HepG2 (cell line): Measurements from ENCODE around the gene SART1. TPM values are rescaled to one million over a fixed set of nuclear protein-coding genes. Genes with fewer than 3 reads are reported as not detected.

Source experiments
- ADNP ChIP-seq: sonication (generic); formaldehyde crosslinking; IDR thresholded peaks from 2 replicates; pipeline ENCODE4 v1.4.0; 2020; ENCODE audit warnings: missing genetic modification reagents
- CBX5 ChIP-seq: sonication (generic); formaldehyde crosslinking; IDR thresholded peaks from 2 replicates; pipeline ENCODE4 v1.4.0; 2020; ENCODE audit warnings: missing genetic modification reagents, borderline replicate concordance
- CHD2 ChIP-seq: IDR thresholded peaks from 2 replicates; pipeline ENCODE4 v1.6.1; 2011; ENCODE audit warnings: low read depth, low read length, improper control_type of control experiment
- CSRNP1 ChIP-seq: sonication (generic); formaldehyde crosslinking; IDR thresholded peaks from 2 replicates; pipeline ENCODE4 v1.8.1; 2023; ENCODE audit warnings: mild to moderate bottlenecking, missing genetic modification reagents
- GFI1 ChIP-seq: sonication (generic); formaldehyde crosslinking; IDR thresholded peaks from 2 replicates; pipeline ENCODE4 v1.5.0; 2020; ENCODE audit warnings: missing genetic modification reagents, mild to moderate bottlenecking, borderline replicate concordance
- HOXA3 ChIP-seq: sonication (generic); formaldehyde crosslinking; IDR thresholded peaks from 2 replicates; pipeline ENCODE4 v1.5.0; 2020; ENCODE audit warnings: missing genetic modification reagents
- IKZF5 ChIP-seq: IDR thresholded peaks from 2 replicates; pipeline ENCODE4 v1.6.1; 2018; ENCODE audit warnings: missing genetic modification reagents, mild to moderate bottlenecking, missing compliant biosample characterization
- KDM4B ChIP-seq: sonication (generic); formaldehyde crosslinking; IDR thresholded peaks from 2 replicates; pipeline ENCODE4 v1.4.0; 2020; ENCODE audit warnings: missing genetic modification reagents
- MAX ChIP-seq: IDR thresholded peaks from 2 replicates; pipeline ENCODE4 v1.6.1; 2012; ENCODE audit warnings: inconsistent platforms
- MIER2 ChIP-seq: IDR thresholded peaks from 2 replicates; pipeline ENCODE4 v1.6.1; 2016; ENCODE audit warnings: missing biosample characterization, missing genetic modification reagents
- NCOA1 ChIP-seq: sonication (generic); formaldehyde crosslinking; IDR thresholded peaks from 2 replicates; pipeline ENCODE4 v1.9.0; 2021; ENCODE audit warnings: missing genetic modification reagents
- NCOA5 ChIP-seq: sonication (generic); formaldehyde crosslinking; IDR thresholded peaks from 2 replicates; pipeline ENCODE4 v1.4.0; 2020; ENCODE audit warnings: missing genetic modification reagents
- PAWR ChIP-seq: sonication (generic); formaldehyde crosslinking; IDR thresholded peaks from 2 replicates; pipeline ENCODE4 v1.4.0; 2020; ENCODE audit warnings: missing genetic modification reagents, mild to moderate bottlenecking, borderline replicate concordance
- PHF8 ChIP-seq: sonication (generic); formaldehyde crosslinking; IDR thresholded peaks from 2 replicates; pipeline ENCODE4 v1.5.0; 2020; ENCODE audit warnings: missing genetic modification reagents
- PLRG1 ChIP-seq: fragments of 450-650 bp; conservative IDR thresholded peaks from 2 replicates; pipeline ENCODE4 v1.6.1; 2016
- SKI ChIP-seq: fragments of 450-650 bp; IDR thresholded peaks from one replicate; pipeline ENCODE4 v1.6.1; 2018; ENCODE audit warnings: mild to moderate bottlenecking; ENCODE audit not compliant: partially characterized antibody
- SYNCRIP ChIP-seq: fragments of 200-400 bp; formaldehyde crosslinking; IDR thresholded peaks from 2 replicates; pipeline ENCODE4 v1.6.1; 2018; ENCODE audit warnings: mild to moderate bottlenecking, low read depth, low read length; ENCODE audit not compliant: insufficient read depth
- TFDP2 ChIP-seq: sonication (generic); formaldehyde crosslinking; IDR thresholded peaks from 2 replicates; pipeline ENCODE4 v1.4.0; 2020; ENCODE audit warnings: missing genetic modification reagents
- ZBTB14 ChIP-seq: sonication (generic); formaldehyde crosslinking; IDR thresholded peaks from 2 replicates; pipeline ENCODE4 v1.4.0; 2020; ENCODE audit warnings: missing genetic modification reagents
- ZNF513 ChIP-seq: sonication (generic); formaldehyde crosslinking; conservative IDR thresholded peaks from 2 replicates; pipeline ENCODE4 v1.5.0; 2020; ENCODE audit warnings: missing genetic modification reagents
- ZNF597 ChIP-seq: sonication (generic); formaldehyde crosslinking; IDR thresholded peaks from 2 replicates; pipeline ENCODE4 v1.5.0; 2020; ENCODE audit warnings: missing genetic modification reagents
- ZNF772 ChIP-seq: sonication (generic); formaldehyde crosslinking; IDR thresholded peaks from 2 replicates; pipeline ENCODE4 v1.5.0; 2020; ENCODE audit warnings: mild to moderate bottlenecking, missing genetic modification reagents
- polyA plus RNA-seq, 8 experiments: library from polyadenylated mRNA; depleted of rRNA in 3 of 8; stranded (reverse) in 7 of 8; unstranded in 1 of 8; fragments of >200 nt; fragmentation: Illumina TruSeq in 4 of 8; extraction: Trizol in 4 of 8; gene quantifications; 2 replicates each; pipeline versions ENCODE4 v1.2.1 to v1.2.3, GENCODE V29; 2011 to 2016; ENCODE audit warnings: low read depth in 4 of 8, missing spikeins in 1 of 8, mixed read lengths in 1 of 8; ENCODE audit not compliant: insufficient read depth in 1 of 8
- total RNA-seq, 5 experiments: library from RNA; depleted of rRNA; stranded (reverse); fragments of >200 nt; fragmentation: Illumina TruSeq; extraction: Trizol; gene quantifications; 2 replicates each; pipeline ENCODE4 v1.2.3, GENCODE V29; 2016; ENCODE audit warnings: low read depth in 1 of 5

The SART1 gene
- total and polyA plus RNA-seq, 2 of the 13 experiments (the other 11 are each of a cell fraction or from before 2014, with no cell fraction given): 11.3 to 22.5 TPM

- TF ChIP-seq PLRG1: no peak
- no peak for TF ChIP-seq ZNF597 (CRISPR knock-in tag)
- no peak for TF ChIP-seq MIER2
- TF ChIP-seq ZBTB14 (CRISPR knock-in tag): no peak
- TF ChIP-seq NCOA5 (CRISPR knock-in tag): no peak
- no peak for TF ChIP-seq CSRNP1 (CRISPR knock-in tag)
- no peak for TF ChIP-seq PAWR (CRISPR knock-in tag)
- TF ChIP-seq CBX5: no peak
- peak; percentile 56; the same call in 1 of the 2 replicates for TF ChIP-seq PHF8
- 0 out of 2 replicates have a peak, but pooled peaks have one; percentile 57 for TF ChIP-seq ADNP (CRISPR knock-in tag)
- TF ChIP-seq GFI1: no peak
- TF ChIP-seq KDM4B (CRISPR knock-in tag): no peak
- TF ChIP-seq ZNF513 (CRISPR knock-in tag): no peak
- peak; percentile 64; the same call in 1 of the 2 replicates for TF ChIP-seq HOXA3 (CRISPR knock-in tag)
- TF ChIP-seq TFDP2: no peak
- TF ChIP-seq MAX: no peak
- TF ChIP-seq IKZF5 (CRISPR knock-in tag): no peak
- TF ChIP-seq CHD2: no peak
- no peak for TF ChIP-seq ZNF772 (CRISPR knock-in tag)
- TF ChIP-seq NCOA1: no peak
- no peak for TF ChIP-seq SKI
- TF ChIP-seq SYNCRIP: no peak
These were observed 43.1 kb upstream of the SART1 start, which contains the start of gene C11orf68 (continued) for GRCh38 chr11:65918211-65919140.
